LNCaP clone FGC (cell line): Measurements from ENCODE around the gene ZNF536.

ENCODE experiments used
- DNase-seq: peaks from one replicate; pipeline ENCODE4 v3.0.0-alpha.2; 2011; ENCODE audit warnings: low read depth
- H3K4me3 ChIP-seq: 2 replicates; pipeline ENCODE4 v1.5.1; 2011; ENCODE audit warnings: mild to moderate bottlenecking, low read depth, low read length, control low read depth
- CTCF ChIP-seq: IDR thresholded peaks from 2 replicates; pipeline ENCODE4 v1.5.1; 2012; ENCODE audit warnings: mild to moderate bottlenecking; ENCODE audit not compliant: control insufficient read depth, insufficient read depth; ENCODE audit errors: extremely low read depth

ZNF536 gene

GRCh38 chr19:30420316-30420715 is 48.1 kb downstream of the ZNF536 start:
- H3K4me3 ChIP-seq, result no peak overlapping the region
- no peak for DNase-seq
- TF ChIP-seq CTCF, result no peak

GRCh38 chr19:30420881-30421280 is 48.7 kb downstream of the ZNF536 start:
- DNase-seq, result no peak
- TF ChIP-seq CTCF, result no peak
- no peak overlapping the region for H3K4me3 ChIP-seq

DNA sequence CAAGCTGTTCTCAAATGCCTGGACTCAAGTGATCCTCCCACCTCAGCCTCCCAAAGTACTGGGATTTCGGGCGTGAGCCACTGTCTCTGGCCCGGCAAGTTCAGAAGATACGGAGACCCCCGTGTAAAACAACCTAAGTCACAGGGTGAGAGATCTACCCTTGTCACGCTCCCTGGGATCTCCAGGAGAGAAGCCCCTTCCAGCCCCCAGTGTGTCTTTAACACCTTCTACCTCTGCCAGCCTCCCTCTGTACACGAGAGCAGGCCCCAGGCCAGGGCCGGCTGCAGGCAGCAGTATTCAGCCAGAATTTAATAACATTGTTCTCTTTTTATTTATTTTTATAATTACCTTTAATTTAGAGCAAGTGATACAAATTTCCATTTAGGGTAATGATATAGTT is 49.4 kb downstream of the ZNF536 start:
- H3K4me3 ChIP-seq, result no peak overlapping the region
- no peak for DNase-seq
- no peak for TF ChIP-seq CTCF

DNA sequence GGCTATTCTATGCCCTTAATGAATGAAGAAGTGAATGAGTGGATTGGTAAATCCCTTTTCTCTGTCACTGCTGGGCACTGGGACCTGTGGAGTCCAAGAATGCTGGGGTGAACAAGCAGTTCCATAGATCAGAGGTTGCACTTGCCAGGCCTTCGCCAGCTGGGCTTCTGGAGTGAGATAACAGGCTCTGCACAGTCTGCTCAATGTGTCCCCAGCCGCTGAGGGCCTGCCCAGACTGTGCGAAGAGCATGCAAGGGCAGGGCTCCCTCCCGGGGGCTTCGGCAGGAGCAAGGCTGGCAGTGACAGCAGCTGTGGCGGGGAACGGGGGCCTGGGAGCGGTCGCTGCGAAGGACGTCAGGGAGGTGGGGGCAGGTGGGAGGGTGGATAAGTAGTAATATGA is 51.3 kb downstream of the ZNF536 start:
- no peak overlapping the region for H3K4me3 ChIP-seq
- no peak for DNase-seq
- no peak for TF ChIP-seq CTCF

DNA sequence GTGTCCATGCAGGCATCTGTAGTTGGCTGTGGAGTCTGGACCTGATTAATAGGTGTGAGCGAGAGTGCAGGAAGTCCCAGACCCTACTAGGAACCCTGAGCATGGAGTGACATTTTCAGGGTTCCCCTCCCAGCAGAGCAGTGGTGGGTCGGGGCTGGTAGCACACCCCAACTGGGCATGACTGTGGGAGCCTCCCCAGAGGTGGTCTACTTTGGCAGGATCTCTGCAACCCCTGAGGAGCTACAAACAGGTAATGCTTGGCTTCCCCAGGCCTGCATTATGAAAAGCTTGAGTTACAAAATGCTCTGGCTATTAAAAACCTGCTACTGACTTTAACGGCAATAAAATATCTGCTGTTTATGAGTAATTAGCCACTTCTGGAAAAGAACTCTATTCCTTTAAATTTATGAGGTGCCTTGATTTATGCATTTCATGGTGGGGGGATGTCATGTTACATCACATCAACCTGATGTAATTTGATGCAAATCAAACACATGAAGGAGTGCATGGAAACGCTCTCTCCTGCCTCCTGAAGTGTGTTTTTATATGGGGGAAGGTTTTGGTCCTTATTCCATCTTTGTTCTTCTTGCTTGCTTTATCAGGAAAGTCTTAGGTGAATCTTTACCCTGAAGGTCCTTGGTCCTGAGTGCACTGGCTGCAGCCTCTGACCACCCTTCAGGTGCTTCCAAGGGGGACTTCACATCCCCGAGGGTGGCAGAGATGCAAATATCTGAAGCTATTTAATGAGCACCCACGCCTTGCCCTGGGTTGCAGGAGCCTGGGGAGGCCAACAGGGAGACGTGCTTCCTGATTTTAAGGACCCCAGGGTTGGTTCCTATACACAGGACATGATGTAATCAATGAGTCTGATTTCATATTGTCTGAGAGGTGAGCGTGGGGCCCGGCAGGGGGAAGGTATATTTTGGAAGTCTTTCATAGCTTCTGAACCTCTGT is 54.0 kb downstream of the ZNF536 start:
- TF ChIP-seq CTCF, result no peak
- no peak for DNase-seq
- no peak overlapping the region for H3K4me3 ChIP-seq

- DNase-seq, result no peak
- TF ChIP-seq CTCF, result no peak
- H3K4me3 ChIP-seq, result no peak overlapping the region
These were observed 54.7 kb downstream of the ZNF536 start for GRCh38 chr19:30426864-30427263.
